NB4 (cell line): ENCODE measurements around the gene L1CAM.

Experiments
- CTCF ChIP-seq: IDR thresholded peaks from one replicate; pipeline ENCODE4 v1.5.1; 2012; ENCODE audit warnings: low read depth, low read length
- MYC ChIP-seq: IDR thresholded peaks from 2 replicates; pipeline ENCODE4 v1.6.1; 2011; ENCODE audit warnings: low read depth, low read length
- POLR2A ChIP-seq: IDR thresholded peaks from 2 replicates; pipeline ENCODE4 v1.6.1; 2011; ENCODE audit warnings: mild to moderate bottlenecking; ENCODE audit not compliant: insufficient read length; ENCODE audit errors: extremely low read depth

DNA sequence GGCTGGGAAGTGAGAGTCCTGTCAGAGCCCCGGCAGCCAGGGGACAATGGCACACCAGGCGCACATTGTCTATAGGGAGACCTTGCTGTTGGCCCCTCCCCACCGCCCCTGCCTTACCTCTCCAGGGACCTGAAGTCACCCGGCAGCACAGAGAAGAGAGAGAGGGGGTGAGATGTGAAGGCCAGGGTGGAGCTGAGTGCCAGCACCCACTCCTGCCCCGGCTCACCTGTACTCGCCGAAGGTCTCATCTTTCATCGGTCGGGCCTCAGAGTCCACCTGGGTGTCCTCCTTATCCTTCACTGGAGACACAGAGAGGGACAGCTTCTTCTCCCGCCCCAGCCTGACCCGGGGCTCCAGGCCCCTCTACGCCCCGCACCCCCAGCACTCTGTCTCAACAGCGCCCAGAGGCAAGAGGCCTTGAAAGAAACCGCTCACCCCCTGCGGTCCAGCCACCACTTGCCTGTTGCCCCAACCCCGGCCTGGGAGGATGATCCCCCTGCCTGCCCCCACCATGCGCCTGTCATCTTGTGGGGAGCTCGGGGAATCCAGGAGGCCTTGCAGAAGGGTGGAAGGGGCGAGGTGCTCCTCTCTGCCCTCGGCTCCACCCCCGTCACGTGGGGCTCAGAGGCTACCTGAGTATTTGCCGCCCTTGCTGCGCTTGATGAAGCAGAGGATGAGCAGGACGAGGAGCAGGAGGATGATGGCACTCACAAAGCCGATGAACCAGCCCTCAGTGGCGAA, 22.6 kb downstream of the L1CAM start:
- TF ChIP-seq CTCF (no peak), POLR2A (no peak), MYC (no peak)
